GM21717 (cell line): ENCODE measurements around the gene GABRP.
"Not testable (repeated sequence)": the region's sequence is repeated elsewhere in the genome, so short reads cannot be mapped to it uniquely, and the experiment has no call there.

Experiments
- ATAC-seq: cut with Tn5 transposase; IDR thresholded peaks from one replicate; pipeline ENCODE4 v1.9.1; 2021; ENCODE audit warnings: mild to moderate bottlenecking, moderate library complexity; ENCODE audit not compliant: unreplicated experiment

GABRP gene

GRCh38 chr5:170783498-170784247, at the start of gene GABRP:
Gene GABRP (plus strand): TSS chr5:170783725. CDS start chr5:170788616, 4,891 bp downstream.
- no peak for ATAC-seq

- no peak for ATAC-seq
These were observed 46.6 kb upstream of the GABRP start for GRCh38 chr5:170736966-170737365.

- ATAC-seq, result no peak
These were observed 45.9 kb upstream of the GABRP start for GRCh38 chr5:170737591-170737990.

GRCh38 chr5:170738840-170739239, 44.7 kb upstream of the GABRP start:
- no peak for ATAC-seq

- ATAC-seq, result no peak
These were observed 44.1 kb upstream of the GABRP start for GRCh38 chr5:170739446-170739845.

GRCh38 chr5:170740551-170741205, 42.8 kb upstream of the GABRP start:
- ATAC-seq, result no peak

- ATAC-seq, result no peak
These were observed 41.7 kb upstream of the GABRP start for GRCh38 chr5:170741801-170742200.

- no peak for ATAC-seq
These were observed 39.7 kb upstream of the GABRP start for GRCh38 chr5:170743876-170744212.

- no peak for ATAC-seq
These were observed 37.9 kb upstream of the GABRP start for GRCh38 chr5:170745481-170746071.

GRCh38 chr5:170746075-170746960, 37.2 kb upstream of the GABRP start:
- ATAC-seq, result no peak

GRCh38 chr5:170746961-170747340, 36.6 kb upstream of the GABRP start:
- ATAC-seq, result no peak

- no peak for ATAC-seq
These were observed 36.2 kb upstream of the GABRP start for GRCh38 chr5:170747357-170747756.

- ATAC-seq, result no peak
These were observed 35.7 kb upstream of the GABRP start for GRCh38 chr5:170747851-170748250.

GRCh38 chr5:170748951-170749471, 34.5 kb upstream of the GABRP start:
- no peak for ATAC-seq

- ATAC-seq, result no peak
These were observed 33.6 kb upstream of the GABRP start for GRCh38 chr5:170749911-170750431.

- no peak for ATAC-seq
These were observed 32.7 kb upstream of the GABRP start for GRCh38 chr5:170750791-170751190.

GRCh38 chr5:170751631-170752030, 31.9 kb upstream of the GABRP start:
- ATAC-seq, result no peak

GRCh38 chr5:170752257-170753215, 31.0 kb upstream of the GABRP start:
- ATAC-seq, result no peak

- no peak for ATAC-seq
These were observed 30.2 kb upstream of the GABRP start for GRCh38 chr5:170753311-170753710.

GRCh38 chr5:170754508-170754907, 29.0 kb upstream of the GABRP start:
- ATAC-seq, result not testable (repeated sequence)
